Measurements from ENCODE around the gene DDX28.

DNA sequence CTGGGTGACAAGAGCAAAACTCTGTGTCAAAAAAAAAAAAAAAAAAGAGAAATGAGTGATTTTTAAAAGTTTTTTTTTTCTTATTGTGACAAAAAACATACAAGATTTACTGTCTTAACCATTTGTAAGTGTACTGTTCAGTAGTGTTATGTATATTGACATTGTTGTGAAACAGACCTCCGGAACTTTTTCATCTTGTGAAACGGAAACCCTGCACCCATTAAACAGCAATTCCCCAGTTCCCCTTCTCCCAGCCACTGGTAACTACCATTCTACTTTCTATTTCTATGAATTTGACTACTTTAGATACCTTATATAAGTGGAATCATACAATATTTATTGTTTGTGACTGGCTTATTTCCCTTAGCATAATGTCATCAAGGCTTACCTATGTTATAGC lies 18.8 kb upstream of the DDX28 start:
- TF ChIP-seq CTCF (IDR thresholded peaks at IDR 0.05; ENCODE audit: extremely low read depth in 1 of 2, insufficient read depth in 1 of 2, low read depth in 1 of 2, low read length in 2 of 2) (no peak), POLR2A (IDR thresholded peaks at IDR 0.05; ENCODE audit: low read depth, low read length) (no peak), EZH2 (IDR thresholded peaks at IDR 0.05; ENCODE audit: borderline replicate concordance, low read depth, low read length, severe bottlenecking) (no peak), POLR2AphosphoS5 (IDR thresholded peaks at IDR 0.05; ENCODE audit: insufficient read depth, low read depth, low read length) (no peak), MYC (IDR thresholded peaks at IDR 0.05; ENCODE audit: low read depth, low read length) (no peak), JUN (IDR thresholded peaks at IDR 0.05; ENCODE audit: borderline replicate concordance, insufficient read depth, insufficient read length, low read depth) (no peak), FOS (IDR thresholded peaks at IDR 0.05; ENCODE audit: borderline replicate concordance, insufficient read depth, low read length) (no peak), GATA2 (IDR thresholded peaks at IDR 0.05; ENCODE audit: insufficient read depth, insufficient read length, low read depth, low read length) (no peak)
- TF ChIP-seq, protein P1, sequence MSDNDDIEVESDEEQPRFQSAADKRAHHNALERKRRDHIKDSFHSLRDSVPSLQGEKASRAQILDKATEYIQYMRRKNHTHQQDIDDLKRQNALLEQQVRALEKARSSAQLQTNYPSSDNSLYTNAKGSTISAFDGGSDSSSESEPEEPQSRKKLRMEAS (IDR thresholded peaks at IDR 0.05; ENCODE audit: insufficient read depth, insufficient read length): no peak
